ENCODE results near the gene NT5DC3. TPM values are rescaled to one million over a fixed set of nuclear protein-coding genes. Genes with fewer than 3 reads are reported as not detected.

Gene NT5DC3
- total RNA-seq, 1 donor from 2014 or later = 9.1 TPM

GRCh38 chr12:103834942-103835341, 6.1 kb downstream of the NT5DC3 start:
- H3K27me3 Mint-ChIP-seq (ENCODE audit: low read depth) = peaks cover 28% of the 10 kb centered on the region
- peaks cover 6% of the 10 kb centered on the region for H3K4me1 Mint-ChIP-seq
- TF ChIP-seq CTCF (IDR thresholded peaks at IDR 0.05; ENCODE audit: unreplicated experiment) = no peak
- peaks cover 13% of the 10 kb centered on the region for H3K9me3 Mint-ChIP-seq
- no peak overlapping the region for H3K4me3 Mint-ChIP-seq
- no peaks in the 10 kb centered on the region for H3K36me3 Mint-ChIP-seq
- no peak overlapping the region for H3K27ac Mint-ChIP-seq
- DNase-seq (ENCODE audit: low spot score in 2 of 2, unreplicated experiment in 2 of 2) = no peak

- H3K4me1 Mint-ChIP-seq = peaks cover 6% of the 10 kb centered on the region
- peaks cover 14% of the 10 kb centered on the region for H3K9me3 Mint-ChIP-seq
- H3K36me3 Mint-ChIP-seq = no peaks in the 10 kb centered on the region
- H3K27ac Mint-ChIP-seq = no peak overlapping the region
- H3K4me3 Mint-ChIP-seq = no peak overlapping the region
- TF ChIP-seq CTCF (IDR thresholded peaks at IDR 0.05; ENCODE audit: unreplicated experiment) = no peak
- H3K27me3 Mint-ChIP-seq (ENCODE audit: low read depth) = peaks cover 21% of the 10 kb centered on the region
- no peak for DNase-seq (ENCODE audit: low spot score in 2 of 2, unreplicated experiment in 2 of 2)
Measured at GRCh38 chr12:103833891-103834290, 7.1 kb downstream of the NT5DC3 start.

- DNase-seq (ENCODE audit: low spot score in 2 of 2, unreplicated experiment in 2 of 2) = no peak
- H3K4me3 Mint-ChIP-seq = no peak overlapping the region
- peaks cover 14% of the 10 kb centered on the region for H3K9me3 Mint-ChIP-seq
- no peak for TF ChIP-seq CTCF (IDR thresholded peaks at IDR 0.05; ENCODE audit: unreplicated experiment)
- peaks cover 4% of the 10 kb centered on the region for H3K4me1 Mint-ChIP-seq
- H3K27me3 Mint-ChIP-seq (ENCODE audit: low read depth) = peaks cover 14% of the 10 kb centered on the region
- no peaks in the 10 kb centered on the region for H3K36me3 Mint-ChIP-seq
- no peak overlapping the region for H3K27ac Mint-ChIP-seq
Measured at GRCh38 chr12:103833095-103833775, 7.8 kb downstream of the NT5DC3 start.

- Mint-ChIP-seq H3K9me3 (peaks cover 14% of the 10 kb centered on the region), H3K4me3 (no peak overlapping the region), H3K4me1 (peaks cover 4% of the 10 kb centered on the region), H3K36me3 (no peaks in the 10 kb centered on the region), H3K27ac (no peak overlapping the region), H3K27me3 (ENCODE audit: low read depth) (peaks cover 5% of the 10 kb centered on the region)
- DNase-seq (ENCODE audit: low spot score in 2 of 2, unreplicated experiment in 2 of 2) = no peak
- no peak for TF ChIP-seq CTCF (IDR thresholded peaks at IDR 0.05; ENCODE audit: unreplicated experiment)
Measured at GRCh38 chr12:103832048-103832997, 8.7 kb downstream of the NT5DC3 start.

GRCh38 chr12:103830730-103831320, 10.2 kb downstream of the NT5DC3 start:
- Mint-ChIP-seq H3K27me3 (ENCODE audit: low read depth) (peaks cover 2% of the 10 kb centered on the region), H3K27ac (no peak overlapping the region), H3K4me1 (peaks cover 4% of the 10 kb centered on the region), H3K36me3 (no peaks in the 10 kb centered on the region), H3K4me3 (no peak overlapping the region), H3K9me3 (peaks cover 14% of the 10 kb centered on the region)
- no peak for DNase-seq (ENCODE audit: low spot score in 2 of 2, unreplicated experiment in 2 of 2)
- TF ChIP-seq CTCF (IDR thresholded peaks at IDR 0.05; ENCODE audit: unreplicated experiment) = no peak

All from mesothelial cell of epicardium (in vitro differentiated cells).